Adrenal gland (tissue), 12 donors: ENCODE measurements around the gene SLC35D3. TPM values are rescaled to one million over a fixed set of nuclear protein-coding genes. Genes with fewer than 3 reads are reported as not detected.
A peak's percentile ranks its signal among the peaks of the same experiment; 100 is the strongest.
"Not testable (repeated sequence)": the region's sequence is repeated elsewhere in the genome, so short reads cannot be mapped to it uniquely, and the experiment has no call there.

Experiments
- DNase-seq, 7 donors: peaks; one replicate each; pipeline ENCODE4 v3.0.0-alpha.2; 2019 to 2020
- H3K27ac ChIP-seq, 5 donors: fragments of 200-600 bp; sonication (generic) in 4 of 5; 1 replicate in 3 of 5; 2 replicates in 2 of 5; pipeline versions ENCODE4 v1.5.1 to v1.8.0; 2016 to 2020; ENCODE audit warnings: mild to moderate bottlenecking in 1 of 5
- H3K27me3 ChIP-seq: fragments of 200-600 bp; 2 replicates; pipeline ENCODE4 v1.8.0; 2021
- H3K36me3 ChIP-seq, 2 donors: fragments of 200-600 bp; replicated peaks in 1 of 2; 1 replicate in 1 of 2; 2 replicates in 1 of 2; pipeline versions ENCODE4 v1.5.1 to v1.8.0; 2018 to 2022
- H3K4me1 ChIP-seq, 2 donors: fragments of 200-600 bp; replicated peaks in 1 of 2; 1 replicate in 1 of 2; 2 replicates in 1 of 2; pipeline versions ENCODE4 v1.5.1 to v1.8.0; 2018 to 2021
- H3K4me3 ChIP-seq, 4 donors: fragments of 200-600 bp; sonication (generic) in 3 of 4; one replicate each; pipeline ENCODE4 v1.5.1; 2016 to 2018
- H3K9me3 ChIP-seq, 3 donors: fragments of 200-600 bp; sonication (generic) in 1 of 3; replicated peaks in 1 of 3; 1 replicate in 2 of 3; 2 replicates in 1 of 3; pipeline versions ENCODE4 v1.5.1 to v1.8.0; 2016 to 2021
- CTCF ChIP-seq, 6 experiments: fragments of 450-650 bp in 4 of 6; fragments of 200-600 bp in 2 of 6; sonication (generic) in 1 of 6; IDR thresholded peaks; 1 replicate in 5 of 6; 2 replicates in 1 of 6; pipeline versions ENCODE4 v1.5.1 to v1.8.0; 2016 to 2021; ENCODE audit warnings: antibody characterized with exemption in 6 of 6, mild to moderate bottlenecking in 2 of 6, moderate library complexity in 1 of 6
- POLR2A ChIP-seq, 2 donors: fragments of 450-650 bp; IDR thresholded peaks; one replicate each; pipeline ENCODE4 v1.6.1; 2017; ENCODE audit warnings: antibody characterized with exemption in 2 of 2, mild to moderate bottlenecking in 2 of 2, moderate library complexity in 1 of 2
- WGBS, 4 donors: extraction: QIAGEN DNeasy Blood & Tissue Kit in 2 of 4; methylation state at CpG; one replicate each; pipeline versions ENCODE4 v1.1.5 to v1.1.7; 2013 to 2017; 5-methylcytosine and 5-hydroxymethylcytosine counted together
- intact Hi-C, 2 donors: fragments of 100-400 bp; cut with DNase I; formaldehyde crosslinking; loops; one replicate each; pipeline versions ENCODE4 v1.14.1 to v1.15.0; 2022 to 2023
- polyA plus RNA-seq, 3 donors: library from polyadenylated mRNA; stranded (reverse); fragments of 200-250 nt in 2 of 3; fragments of 350-450 nt in 1 of 3; fragmentation: Illumina TruSeq in 1 of 3; extraction: RNeasy Lipid Tissue Mini Kit (QIAGEN cat#74804) in 1 of 3; gene quantifications; one replicate each; pipeline ENCODE4 v1.2.3, GENCODE V29; 2013 to 2014
- total RNA-seq, 9 donors: library from RNA; depleted of rRNA in 4 of 9; stranded (reverse); fragments of >200 nt in 4 of 9; fragments of 120-200 nt in 1 of 9; fragmentation: NEBNext Ultra II Directional in 1 of 9; extraction: Animal tissue kit (Norgen Biotek cat#: 25700) in 1 of 9; gene quantifications; one replicate each; pipeline versions ENCODE4 v1.1.0 to v1.2.4, GENCODE V29; 2013 to 2023
- donor health status: healthy with polysubstance abuse.
- donor health status: Bipolar disorder and iron deficiency.
- donor health status: DM: yes; HTN: yes; CAD: no.
- donor health status: DM: no; HTN: no; CAD: no.
- donor health status: DM: no; HTN: no; CAD: no.
- donor health status: DM: yes; HTN: yes; CAD: no.

SLC35D3 gene
- total and polyA plus RNA-seq, 12 donors: 0.06 to 4.8 (median 0.55) TPM; not detected in 4

- Histone ChIP-seq H3K27ac (peak overlapping the region in 1 of 5 donors; percentile 52), H3K4me3 (no peak overlapping the region), H3K27me3 (no peaks in the 10 kb centered on the region), H3K9me3 (no peaks in the 10 kb centered on the region), H3K4me1 (no peaks in the 10 kb centered on the region), H3K36me3 (no peaks in the 10 kb centered on the region)
- WGBS, 4 donors: 46 to 57% (median 54%) methylated on average over 7 of the region's 7 CpGs
- no peak for TF ChIP-seq CTCF (IDR thresholded peaks at IDR 0.05)
- no peak for TF ChIP-seq POLR2A (IDR thresholded peaks at IDR 0.05)
- intact Hi-C loops: loop anchor here in 1 of 2 donors (5.0 kb wide), 1 partner anchor 668 kb away; no protein-coding TSS in a partner anchor
- peak in 5 of 7 donors; percentile 23 to 89 (median 42) for DNase-seq
Observed at GRCh38 chr6:136968837-136969236, 46.7 kb downstream of the SLC35D3 start.

GRCh38 chr6:136969433-136969832 is 47.3 kb downstream of the SLC35D3 start:
- no peaks in the 10 kb centered on the region for H3K36me3 ChIP-seq
- no peaks in the 10 kb centered on the region for H3K27me3 ChIP-seq
- H3K9me3 ChIP-seq: no peaks in the 10 kb centered on the region
- H3K4me1 ChIP-seq: no peaks in the 10 kb centered on the region
- no peak overlapping the region for H3K4me3 ChIP-seq
- intact Hi-C loops: loop anchor here in 1 of 2 donors (5.0 kb wide), 1 partner anchor 668 kb away; no protein-coding TSS in a partner anchor
- TF ChIP-seq POLR2A (IDR thresholded peaks at IDR 0.05) (no peak), CTCF (IDR thresholded peaks at IDR 0.05) (no peak)
- peak overlapping the region in 1 of 5 donors; percentile 52 for H3K27ac ChIP-seq
- peak in 1 of 7 donors; percentile 72 for DNase-seq
- 73 to 79% (median 79%) methylated on average over 5 of the region's 5 CpGs for WGBS, 4 donors

GRCh38 chr6:136969930-136970329 is 47.8 kb downstream of the SLC35D3 start:
- Histone ChIP-seq H3K4me1 (no peaks in the 10 kb centered on the region), H3K27ac (peak overlapping the region in 1 of 5 donors; percentile 52), H3K9me3 (no peaks in the 10 kb centered on the region), H3K36me3 (no peaks in the 10 kb centered on the region), H3K4me3 (no peak overlapping the region), H3K27me3 (no peaks in the 10 kb centered on the region)
- TF ChIP-seq CTCF (IDR thresholded peaks at IDR 0.05) (no peak), POLR2A (IDR thresholded peaks at IDR 0.05) (no peak)
- intact Hi-C loops: loop anchor here in 1 of 2 donors (5.0 kb wide), 1 partner anchor 667 kb away; no protein-coding TSS in a partner anchor
- WGBS, 4 donors: 91 to 97% (median 95%) methylated on average over 4 of the region's 4 CpGs
- DNase-seq: peak in 1 of 7 donors; percentile 85

- no peak overlapping the region for H3K27ac ChIP-seq
- WGBS, 4 donors: 83 to 93% (median 87%) methylated on average over 6 of the region's 6 CpGs
- DNase-seq: no peak
Observed at GRCh38 chr6:136971609-136972008, 49.5 kb downstream of the SLC35D3 start.

GRCh38 chr6:136973781-136974180 is 51.7 kb downstream of the SLC35D3 start:
- H3K36me3 ChIP-seq, DNase-seq, H3K27ac ChIP-seq, intact Hi-C loops, H3K4me3 ChIP-seq, H3K9me3 ChIP-seq, H3K4me1 ChIP-seq, H3K27me3 ChIP-seq: not testable (repeated sequence)
- 92 to 100% (median 96%) methylated on average over 8 of the region's 8 CpGs for WGBS, 4 donors

More at GRCh38 chr6:136971609-136972008, 49.5 kb downstream of the SLC35D3 start:
- Histone ChIP-seq H3K4me1 (no peaks in the 10 kb centered on the region), H3K4me3 (no peak overlapping the region), H3K9me3 (no peaks in the 10 kb centered on the region), H3K27me3 (no peaks in the 10 kb centered on the region), H3K36me3 (no peaks in the 10 kb centered on the region)
- intact Hi-C loops: no loop called here
- TF ChIP-seq POLR2A (IDR thresholded peaks at IDR 0.05) (no peak), CTCF (IDR thresholded peaks at IDR 0.05) (no peak)
